Sigmoid colon (tissue), 7 donors: Measurements from ENCODE around the gene FXYD7. TPM values are rescaled to one million over a fixed set of nuclear protein-coding genes. Genes with fewer than 3 reads are reported as not detected.

Experiments
- DNase-seq: peaks from one replicate; pipeline ENCODE4 v3.0.0-alpha.2; 2019
- H3K27ac ChIP-seq, 4 donors: fragments of 200-600 bp; sonication (generic); one replicate each; pipeline ENCODE4 v1.5.1; 2016 to 2019; ENCODE audit warnings: mild to moderate bottlenecking in 1 of 4
- H3K27me3 ChIP-seq, 3 donors: fragments of 200-600 bp; sonication (generic); one replicate each; pipeline ENCODE4 v1.5.1; 2019; ENCODE audit warnings: mild to moderate bottlenecking in 1 of 3
- H3K36me3 ChIP-seq, 4 donors: fragments of 200-600 bp; sonication (generic); one replicate each; pipeline ENCODE4 v1.5.1; 2016 to 2019
- H3K4me1 ChIP-seq, 4 donors: fragments of 200-600 bp; sonication (generic); one replicate each; pipeline ENCODE4 v1.5.1; 2017 to 2019
- H3K4me3 ChIP-seq, 4 donors: fragments of 200-600 bp; sonication (generic); one replicate each; pipeline ENCODE4 v1.5.1; 2017 to 2019; ENCODE audit warnings: mild to moderate bottlenecking in 2 of 4, moderate library complexity in 1 of 4
- H3K9me3 ChIP-seq, 4 donors: fragments of 200-600 bp in 3 of 4; sonication (generic) in 3 of 4; one replicate each; pipeline versions ENCODE4 v1.5.1 to v1.6.1; 2013 to 2019
- CTCF ChIP-seq, 4 experiments: fragments of 450-650 bp in 3 of 4; fragments of 200-600 bp in 1 of 4; IDR thresholded peaks; one replicate each; pipeline ENCODE4 v1.5.1; 2016 to 2019; ENCODE audit warnings: antibody characterized with exemption in 4 of 4, mild to moderate bottlenecking in 3 of 4, moderate library complexity in 2 of 4
- EP300 ChIP-seq, 4 donors: sonication (generic); formaldehyde crosslinking; IDR thresholded peaks; one replicate each; pipeline ENCODE4 v1.6.1; 2017; ENCODE audit warnings: antibody characterized with exemption in 4 of 4
- POLR2A ChIP-seq, 2 donors: fragments of 450-650 bp; IDR thresholded peaks; one replicate each; pipeline ENCODE4 v1.6.1; 2016; ENCODE audit warnings: antibody characterized with exemption in 2 of 2, mild to moderate bottlenecking in 2 of 2, moderate library complexity in 2 of 2
- POLR2AphosphoS5 ChIP-seq, 4 donors: sonication (generic); formaldehyde crosslinking; IDR thresholded peaks; one replicate each; pipeline ENCODE4 v1.6.1; 2017; ENCODE audit warnings: antibody characterized with exemption in 4 of 4
- WGBS, 2 donors: extraction: QIAGEN DNeasy Blood & Tissue Kit; methylation state at CpG; one replicate each; pipeline ENCODE4 v1.1.7; 2013; 5-methylcytosine and 5-hydroxymethylcytosine counted together
- intact Hi-C: fragments of 100-400 bp; cut with DNase I; formaldehyde crosslinking; loops from one replicate; pipeline ENCODE4 v1.15.1; 2023
- polyA plus RNA-seq, 3 donors: library from polyadenylated mRNA; stranded (reverse); fragments of 200-250 nt; gene quantifications; one replicate each; pipeline ENCODE4 v1.2.3, GENCODE V29; 2013
- total RNA-seq, 4 donors: library from RNA; depleted of rRNA; stranded (reverse); fragments of >200 nt; gene quantifications; one replicate each; pipeline ENCODE4 v1.1.0, GENCODE V29; 2016
- donor health status: healthy with polysubstance abuse.
- donor health status: Bipolar disorder and iron deficiency.
- donor health status: healthy.

The FXYD7 gene
- total and polyA plus RNA-seq, 7 donors: 1.7 to 3.3 TPM; not detected in 5

GRCh38 chr19:35095667-35096368 lies 47.2 kb upstream of the FXYD7 start:
- peaks cover 0 to 3% (median 1%) of the 10 kb centered on the region in 4 donors for H3K4me1 ChIP-seq
- intact Hi-C loops: no loop called here
- TF ChIP-seq POLR2A (IDR thresholded peaks at IDR 0.05): no peak
- TF ChIP-seq CTCF (IDR thresholded peaks at IDR 0.05): no peak
- TF ChIP-seq EP300 (IDR thresholded peaks at IDR 0.05): no peak
- TF ChIP-seq POLR2AphosphoS5 (IDR thresholded peaks at IDR 0.05): no peak
- peaks cover 0 to 8% (median 6%) of the 10 kb centered on the region in 3 donors for H3K27me3 ChIP-seq
- no peak overlapping the region for H3K4me3 ChIP-seq
- H3K27ac ChIP-seq: no peak overlapping the region
- WGBS, 2 donors: 82 to 84% methylated on average over 8 of the region's 8 CpGs
- DNase-seq: no peak
- no peaks in the 10 kb centered on the region for H3K9me3 ChIP-seq
- H3K36me3 ChIP-seq: no peaks in the 10 kb centered on the region

GRCh38 chr19:35098413-35099049 lies 44.5 kb upstream of the FXYD7 start:
- 71 to 87% methylated on average over 29 of the region's 29 CpGs for WGBS, 2 donors
- Histone ChIP-seq H3K4me1 (no peaks in the 10 kb centered on the region), H3K27me3 (no peaks in the 10 kb centered on the region), H3K9me3 (no peaks in the 10 kb centered on the region), H3K27ac (no peak overlapping the region), H3K4me3 (no peak overlapping the region), H3K36me3 (no peaks in the 10 kb centered on the region)
- DNase-seq: no peak
- no peak for TF ChIP-seq EP300 (IDR thresholded peaks at IDR 0.05)
- TF ChIP-seq CTCF (IDR thresholded peaks at IDR 0.05): no peak
- TF ChIP-seq POLR2AphosphoS5 (IDR thresholded peaks at IDR 0.05): no peak
- no peak for TF ChIP-seq POLR2A (IDR thresholded peaks at IDR 0.05)
- intact Hi-C loops: no loop called here

GRCh38 chr19:35099155-35099896 lies 43.7 kb upstream of the FXYD7 start:
- 78 to 86% methylated on average over 21 of the region's 21 CpGs for WGBS, 2 donors
- H3K36me3 ChIP-seq: no peaks in the 10 kb centered on the region
- no peak overlapping the region for H3K4me3 ChIP-seq
- H3K4me1 ChIP-seq: no peaks in the 10 kb centered on the region
- H3K27ac ChIP-seq: no peak overlapping the region
- H3K27me3 ChIP-seq: no peaks in the 10 kb centered on the region
- intact Hi-C loops: no loop called here
- DNase-seq: no peak
- TF ChIP-seq CTCF (IDR thresholded peaks at IDR 0.05) (no peak), EP300 (IDR thresholded peaks at IDR 0.05) (no peak), POLR2AphosphoS5 (IDR thresholded peaks at IDR 0.05) (no peak), POLR2A (IDR thresholded peaks at IDR 0.05) (no peak)
- H3K9me3 ChIP-seq: no peaks in the 10 kb centered on the region

- WGBS, 2 donors: 93% methylated on average over 13 of the region's 13 CpGs
- DNase-seq: no peak
- no peak for TF ChIP-seq POLR2A (IDR thresholded peaks at IDR 0.05)
- TF ChIP-seq EP300 (IDR thresholded peaks at IDR 0.05): no peak
- TF ChIP-seq POLR2AphosphoS5 (IDR thresholded peaks at IDR 0.05): no peak
- no peak for TF ChIP-seq CTCF (IDR thresholded peaks at IDR 0.05)
- Histone ChIP-seq H3K4me3 (no peak overlapping the region), H3K9me3 (no peaks in the 10 kb centered on the region), H3K36me3 (no peaks in the 10 kb centered on the region), H3K27ac (no peak overlapping the region), H3K4me1 (no peaks in the 10 kb centered on the region), H3K27me3 (no peaks in the 10 kb centered on the region)
- intact Hi-C loops: no loop called here
Observed at GRCh38 chr19:35099897-35100275, 43.2 kb upstream of the FXYD7 start.
